ENCODE measurements around the gene RBMS2.
"Not testable (repeated sequence)": the region's sequence is repeated elsewhere in the genome, so short reads cannot be mapped to it uniquely, and the experiment has no call there.

Gene RBMS2

GRCh38 chr12:56494106-56494415 is 27.6 kb upstream of the RBMS2 start:
- DNase-seq, H3K4me1 Mint-ChIP-seq, H3K36me3 Mint-ChIP-seq, CTCF ChIA-PET, H3K9me3 Mint-ChIP-seq, H3K27ac Mint-ChIP-seq, H3K4me3 Mint-ChIP-seq: not testable (repeated sequence)
- H3K27me3 Mint-ChIP-seq, result peaks cover 51% of the 10 kb centered on the region

DNA sequence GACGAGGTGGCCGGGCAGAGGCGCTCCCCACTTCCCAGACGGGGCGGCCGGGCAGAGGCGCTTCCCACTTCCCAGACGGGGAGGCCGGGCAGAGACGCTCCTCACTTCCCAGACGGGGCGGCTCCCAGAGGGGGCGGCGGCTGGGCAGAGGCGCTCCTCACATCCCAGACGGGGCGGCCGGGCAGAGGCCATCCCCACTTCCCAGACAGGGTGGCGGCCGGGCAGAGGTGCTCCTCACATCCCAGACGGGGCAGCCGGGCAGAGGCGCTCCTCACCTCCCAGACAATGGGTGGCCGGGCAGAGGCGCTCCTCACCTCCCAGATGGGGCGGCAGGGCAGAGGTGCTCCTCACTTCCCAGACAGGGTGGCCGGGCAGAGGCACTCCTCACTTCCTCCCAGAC is 27.1 kb upstream of the RBMS2 start:
- DNase-seq, H3K27ac Mint-ChIP-seq, H3K36me3 Mint-ChIP-seq, H3K4me1 Mint-ChIP-seq, H3K4me3 Mint-ChIP-seq, CTCF ChIA-PET, H3K9me3 Mint-ChIP-seq: not testable (repeated sequence)
- H3K27me3 Mint-ChIP-seq, result peaks cover 51% of the 10 kb centered on the region

- not testable (repeated sequence) for H3K27ac Mint-ChIP-seq, H3K9me3 Mint-ChIP-seq, H3K4me1 Mint-ChIP-seq, H3K36me3 Mint-ChIP-seq
- Mint-ChIP-seq H3K4me3 (peak overlapping the region; percentile 38), H3K27me3 (peaks cover 39% of the 10 kb centered on the region)
- CTCF ChIA-PET, result interaction anchor here (0.6 to 1.3 kb wide), 3 partner anchors 12 to 18 kb away, joined by 3 to 4 read pairs (median 4); no protein-coding TSS in a partner anchor
- peak; percentile 73 for DNase-seq
Measured at GRCh38 chr12:56496704-56497103, 24.9 kb upstream of the RBMS2 start.

GRCh38 chr12:56498126-56498902 is 23.3 kb upstream of the RBMS2 start:
- H3K36me3 Mint-ChIP-seq, H3K4me3 Mint-ChIP-seq, H3K27ac Mint-ChIP-seq, H3K9me3 Mint-ChIP-seq, DNase-seq, H3K4me1 Mint-ChIP-seq: not testable (repeated sequence)
- CTCF ChIA-PET, result interaction anchor here (0.9 kb wide), 1 partner anchor 10 kb away, joined by 3 read pairs; the partner anchor contains the start of gene GLS2
- H3K27me3 Mint-ChIP-seq, result peaks cover 31% of the 10 kb centered on the region

DNA sequence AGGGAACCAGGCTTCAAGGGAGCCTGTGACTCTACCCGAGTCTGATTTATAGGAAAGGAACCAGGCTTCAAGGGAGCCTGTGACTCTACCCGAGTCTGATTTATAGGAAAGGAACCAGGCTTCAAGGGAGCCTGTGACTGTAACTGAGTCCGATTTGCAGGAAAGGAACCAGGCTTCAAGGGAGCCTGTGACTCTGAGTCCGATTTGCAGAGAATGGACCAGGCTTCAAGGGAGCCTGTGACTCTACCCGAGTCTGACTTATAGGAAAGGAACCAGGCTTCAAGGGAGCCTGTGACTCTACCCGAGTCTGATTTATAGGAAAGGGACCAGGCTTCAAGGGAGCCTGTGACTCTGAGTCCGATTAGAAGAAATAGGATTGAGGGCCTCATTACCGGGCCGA is 22.2 kb upstream of the RBMS2 start:
- CTCF ChIA-PET, H3K36me3 Mint-ChIP-seq, H3K9me3 Mint-ChIP-seq, H3K4me1 Mint-ChIP-seq, H3K4me3 Mint-ChIP-seq, H3K27ac Mint-ChIP-seq, DNase-seq: not testable (repeated sequence)
- H3K27me3 Mint-ChIP-seq, result peaks cover 31% of the 10 kb centered on the region

DNA sequence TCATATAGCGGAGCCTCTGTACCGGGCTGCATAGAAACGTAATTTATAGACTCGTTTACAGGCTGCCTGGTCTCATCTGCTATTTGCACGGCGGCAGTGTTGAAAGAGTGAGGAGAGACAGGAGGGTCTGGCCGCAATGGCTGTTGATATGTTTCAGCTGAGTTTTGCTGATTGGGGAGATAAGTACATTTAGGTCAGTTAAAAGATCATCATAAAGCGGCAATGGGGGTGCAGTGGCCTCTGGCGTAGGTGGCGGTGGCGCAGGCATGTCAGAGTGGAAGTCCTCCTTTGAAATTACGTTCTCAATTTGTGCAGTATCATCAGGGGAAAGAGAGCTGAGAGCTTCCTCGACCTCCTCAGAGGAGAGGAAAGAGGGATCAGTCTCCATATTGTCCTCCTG is 21.7 kb upstream of the RBMS2 start:
- H3K27ac Mint-ChIP-seq, H3K9me3 Mint-ChIP-seq, DNase-seq, H3K36me3 Mint-ChIP-seq, CTCF ChIA-PET, H3K4me1 Mint-ChIP-seq, H3K4me3 Mint-ChIP-seq: not testable (repeated sequence)
- peaks cover 29% of the 10 kb centered on the region for H3K27me3 Mint-ChIP-seq

DNA sequence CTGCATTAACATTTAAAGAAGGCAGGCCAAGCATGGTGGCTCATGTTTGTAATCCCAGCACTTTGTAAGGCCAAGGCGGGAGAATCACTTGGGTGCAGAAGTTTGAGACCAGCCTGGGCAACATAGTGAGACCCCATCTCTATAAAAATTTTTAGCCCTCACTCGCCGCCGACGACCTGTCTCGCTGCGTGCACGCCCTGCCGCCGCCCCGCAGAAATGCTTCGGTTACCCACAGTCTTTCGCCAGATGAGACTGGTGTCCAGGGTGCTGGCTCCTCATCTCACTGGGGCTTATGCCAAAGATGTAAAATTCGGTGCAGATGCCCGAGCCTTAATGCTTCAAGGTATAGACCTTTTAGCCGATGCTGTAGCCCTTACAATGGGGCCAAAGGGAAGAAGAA is 10.8 kb upstream of the RBMS2 start:
- CTCF ChIA-PET, result interaction anchor here (1.5 to 1.8 kb wide), 2 partner anchors 77 to 80 kb away, joined by 3 to 4 read pairs; no protein-coding TSS in a partner anchor
- no peak for DNase-seq
- H3K36me3 Mint-ChIP-seq, result no peaks in the 10 kb centered on the region

GRCh38 chr12:56514014-56514318 is 7.7 kb upstream of the RBMS2 start:
- H3K27me3 Mint-ChIP-seq, result peaks cover 24% of the 10 kb centered on the region
- H3K27ac Mint-ChIP-seq, H3K9me3 Mint-ChIP-seq, H3K4me3 Mint-ChIP-seq, H3K4me1 Mint-ChIP-seq, H3K36me3 Mint-ChIP-seq, DNase-seq: not testable (repeated sequence)
- CTCF ChIA-PET, result interaction anchor here (0.6 to 4.1 kb wide), 24 partner anchors 8 to 217 kb away, joined by 3 to 66 read pairs (median 5); partner anchors contain the start of gene RBMS2

More for the DNA sequence above, 10.8 kb upstream of the RBMS2 start:
- Mint-ChIP-seq H3K4me1 (peaks cover 2% of the 10 kb centered on the region), H3K27ac (no peak overlapping the region), H3K4me3 (no peak overlapping the region), H3K9me3 (no peaks in the 10 kb centered on the region), H3K27me3 (peaks cover 24% of the 10 kb centered on the region)

DNA sequence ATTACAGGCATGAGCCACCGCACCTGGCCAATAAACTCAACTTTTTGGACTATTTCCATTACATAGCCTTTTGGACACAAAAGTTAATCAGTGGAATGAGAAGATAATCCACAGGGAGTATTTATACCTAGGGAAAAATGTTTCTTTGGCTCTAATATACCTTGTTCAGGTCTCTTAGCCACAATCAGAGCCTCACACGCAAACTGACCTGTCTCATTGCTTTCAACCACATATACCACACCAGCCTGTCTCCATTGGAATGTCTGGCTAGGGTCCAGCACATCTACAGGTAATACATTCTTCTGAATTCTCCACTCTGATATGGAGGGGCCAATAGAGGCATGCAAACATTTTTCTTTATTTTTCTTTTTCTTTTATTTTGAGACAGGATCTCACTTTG is 3.8 kb upstream of the RBMS2 start:
- CTCF ChIA-PET, result interaction anchor here (1.0 kb wide), 1 partner anchor 119 kb away, joined by 4 read pairs; no protein-coding TSS in a partner anchor
- H3K27ac Mint-ChIP-seq, result no peak overlapping the region
- DNase-seq, result no peak
- no peaks in the 10 kb centered on the region for H3K36me3 Mint-ChIP-seq
- H3K9me3 Mint-ChIP-seq, result no peaks in the 10 kb centered on the region
- H3K4me1 Mint-ChIP-seq, result peaks cover 35% of the 10 kb centered on the region
- H3K4me3 Mint-ChIP-seq, result no peak overlapping the region
- H3K27me3 Mint-ChIP-seq, result peaks cover 19% of the 10 kb centered on the region

GRCh38 chr12:56518570-56518969 is 3.0 kb upstream of the RBMS2 start:
- Mint-ChIP-seq H3K27me3 (peaks cover 19% of the 10 kb centered on the region), H3K4me1 (peaks cover 34% of the 10 kb centered on the region), H3K36me3 (no peaks in the 10 kb centered on the region), H3K27ac (no peak overlapping the region), H3K4me3 (no peak overlapping the region), H3K9me3 (no peaks in the 10 kb centered on the region)
- CTCF ChIA-PET, result interaction anchor here (0.6 kb wide), 1 partner anchor 596 kb away, joined by 5 read pairs; no protein-coding TSS in a partner anchor
- no peak for DNase-seq

DNA sequence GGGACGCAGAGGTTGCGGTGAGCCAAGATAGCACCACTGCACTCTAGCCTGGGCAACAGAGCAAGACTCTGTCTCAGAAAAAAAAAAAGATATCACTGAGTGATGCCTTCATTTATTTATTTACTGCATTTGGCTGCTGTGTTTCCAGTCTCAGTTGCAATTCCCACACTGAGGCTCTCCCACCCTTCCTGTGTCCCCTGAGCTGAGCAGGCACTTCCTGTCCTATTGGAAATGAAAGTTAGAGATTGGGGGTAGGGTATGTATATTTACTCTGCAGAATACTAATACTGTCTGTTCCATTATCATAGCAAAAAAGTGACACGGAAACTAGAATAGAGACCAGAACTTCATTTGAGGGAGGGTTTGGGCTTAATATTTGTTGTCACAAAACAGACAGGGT is 1.6 kb upstream of the RBMS2 start:
- no peak for DNase-seq
- peaks cover 33% of the 10 kb centered on the region for H3K4me1 Mint-ChIP-seq
- no peaks in the 10 kb centered on the region for H3K36me3 Mint-ChIP-seq
- H3K27me3 Mint-ChIP-seq, result peaks cover 16% of the 10 kb centered on the region
- H3K4me3 Mint-ChIP-seq, result no peak overlapping the region
- no peak overlapping the region for H3K27ac Mint-ChIP-seq
- CTCF ChIA-PET, result interaction anchor here (1.5 to 3.2 kb wide), 4 partner anchors 17 to 117 kb away, joined by 5 to 18 read pairs (median 12); no protein-coding TSS in a partner anchor
- H3K9me3 Mint-ChIP-seq, result no peaks in the 10 kb centered on the region

DNA sequence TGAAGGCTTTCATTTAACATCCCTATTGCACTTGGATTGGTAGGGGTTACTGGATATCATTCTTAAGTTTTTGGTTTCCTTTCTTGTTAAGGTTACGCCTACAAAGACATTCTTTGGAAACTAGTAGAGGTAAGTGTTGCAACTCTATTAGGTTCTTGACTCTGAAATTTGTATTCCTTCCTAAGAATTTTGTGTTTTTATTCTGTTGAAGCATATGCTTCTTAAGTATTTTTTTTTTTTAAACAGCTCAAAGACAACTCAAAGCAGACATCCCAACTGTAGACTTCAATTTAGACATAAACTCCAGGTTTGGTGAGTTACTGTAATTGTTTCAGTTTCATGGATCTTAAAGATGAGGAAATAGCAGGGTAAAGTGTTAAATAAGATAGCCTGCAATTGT is 1.1 kb upstream of the RBMS2 start:
- CTCF ChIA-PET, result interaction anchor here (1.2 to 3.2 kb wide), 5 partner anchors 17 to 116 kb away, joined by 3 to 18 read pairs (median 10); no protein-coding TSS in a partner anchor
- Mint-ChIP-seq H3K9me3 (no peaks in the 10 kb centered on the region), H3K4me1 (peaks cover 33% of the 10 kb centered on the region), H3K27ac (no peak overlapping the region), H3K27me3 (peaks cover 13% of the 10 kb centered on the region), H3K4me3 (no peak overlapping the region), H3K36me3 (no peaks in the 10 kb centered on the region)
- no peak for DNase-seq

- H3K27ac Mint-ChIP-seq, result no peak overlapping the region
- CTCF ChIA-PET, result interaction anchor here (0.7 to 3.2 kb wide), 10 partner anchors 7 to 455 kb away, joined by 3 to 18 read pairs (median 5); no protein-coding TSS in a partner anchor
Measured at GRCh38 chr12:56521209-56521589, 421 bp upstream of the RBMS2 start.

GRCh38 chr12:56522411-56523193 is 982 bp downstream of the RBMS2 start:
- peaks cover 12% of the 10 kb centered on the region for H3K27me3 Mint-ChIP-seq
- DNase-seq, result no peak
- CTCF ChIA-PET, result interaction anchor here (1.0 to 3.2 kb wide), 7 partner anchors 9 to 164 kb away, joined by 3 to 18 read pairs (median 5); no protein-coding TSS in a partner anchor

More at GRCh38 chr12:56521209-56521589, 421 bp upstream of the RBMS2 start:
- Mint-ChIP-seq H3K9me3 (no peaks in the 10 kb centered on the region), H3K4me3 (peak overlapping the region; percentile 76), H3K4me1 (peaks cover 33% of the 10 kb centered on the region), H3K27me3 (peaks cover 12% of the 10 kb centered on the region), H3K36me3 (no peaks in the 10 kb centered on the region)
- DNase-seq, result no peak

More at GRCh38 chr12:56522411-56523193, 982 bp downstream of the RBMS2 start:
- Mint-ChIP-seq H3K9me3 (no peaks in the 10 kb centered on the region), H3K4me3 (peak overlapping the region; percentile 76), H3K4me1 (peaks cover 33% of the 10 kb centered on the region), H3K36me3 (no peaks in the 10 kb centered on the region), H3K27ac (no peak overlapping the region)

Data from activated naive CD4-positive, alpha-beta T cell treated with anti-CD3 and anti-CD28 coated beads, Interleukin-2, amount 10 ng/mL, durations not matched to agents 7 days and 5 days (primary cell).